H1 (cell line): ENCODE measurements around the gene ALK. TPM values are rescaled to one million over a fixed set of nuclear protein-coding genes. Genes with fewer than 3 reads are reported as not detected.

Source experiments
- CTCF ChIA-PET: fragments of 300-600 bp; sonication (Branson Sonifier 250); formaldehyde crosslinking; loops from one replicate; lab custom pipeline; 2021; ENCODE audit not compliant: partially characterized antibody; lab: Charles Lee
- POLR2A ChIA-PET: fragments of 300-600 bp; sonication (Branson Sonifier 250); formaldehyde crosslinking; loops from one replicate; lab custom pipeline; 2021; ENCODE audit warnings: inconsistent platforms; ENCODE audit not compliant: partially characterized antibody; lab: Charles Lee
- DNase-seq, 2 experiments: peaks; one replicate each; pipeline versions ENCODE4 v3.0.0 to v3.0.0-alpha.2; 2010 to 2022; ENCODE audit warnings: low spot score in 2 of 2, low read depth in 1 of 2, mixed read lengths in 1 of 2
- FAIRE-seq: peaks from 2 replicates; lab custom pipeline; 2011; peaks lifted over from hg19 to GRCh38; lab: Jason Lieb, UNC
- H2AFZ ChIP-seq: 2 replicates; pipeline ENCODE4 v1.8.1; 2012; ENCODE audit warnings: low read length, inconsistent platforms
- H2AK5ac ChIP-seq: 2 replicates; pipeline ENCODE4 v1.6.1; 2013; ENCODE audit warnings: low read depth, low read length
- H2BK120ac ChIP-seq: replicated peaks from 2 replicates; pipeline ENCODE3; 2013; ENCODE audit warnings: low read depth, low read length, inconsistent platforms
- H2BK12ac ChIP-seq: 2 replicates; pipeline ENCODE4 v1.6.1; 2013; ENCODE audit warnings: low read depth, low read length
- H2BK15ac ChIP-seq: 2 replicates; pipeline ENCODE4 v1.6.1; 2013; ENCODE audit warnings: low read length
- H2BK20ac ChIP-seq: 2 replicates; pipeline ENCODE4 v1.6.1; 2013; ENCODE audit warnings: low read length
- H2BK5ac ChIP-seq: 2 replicates; pipeline ENCODE4 v1.6.1; 2013; ENCODE audit warnings: low read depth, low read length
- H3K14ac ChIP-seq: 2 replicates; pipeline ENCODE4 v1.6.1; 2013; ENCODE audit warnings: inconsistent platforms; ENCODE audit not compliant: insufficient read length
- H3K18ac ChIP-seq: 2 replicates; pipeline ENCODE4 v1.6.1; 2013; ENCODE audit warnings: low read length; ENCODE audit errors: extremely low read depth
- H3K23ac ChIP-seq: 2 replicates; pipeline ENCODE4 v1.6.1; 2013; ENCODE audit warnings: inconsistent platforms; ENCODE audit not compliant: insufficient read length
- H3K23me2 ChIP-seq: 2 replicates; pipeline ENCODE4 v1.6.1; 2013; ENCODE audit warnings: low read depth, low read length
- H3K27ac ChIP-seq: 2 replicates; pipeline ENCODE4 v1.6.1; 2011; ENCODE audit warnings: low read depth, low read length, inconsistent platforms
- H3K27me3 ChIP-seq, 4 experiments: replicated peaks in 1 of 4; 1 replicate in 1 of 4; 2 replicates in 3 of 4; pipeline versions ENCODE4 v1.6.1 to v1.8.1; 2011 to 2013; ENCODE audit warnings: low read length in 3 of 4, mild to moderate bottlenecking in 3 of 4, inconsistent platforms in 2 of 4, mixed read lengths in 2 of 4, moderate library complexity in 1 of 4; ENCODE audit not compliant: control insufficient read depth in 3 of 4, insufficient read depth in 3 of 4; ENCODE audit errors: extremely low read depth in 1 of 4
- H3K36me3 ChIP-seq, 4 experiments: 2 replicates each; pipeline versions ENCODE4 v1.6.1 to v1.8.1; 2011 to 2013; ENCODE audit warnings: mild to moderate bottlenecking in 4 of 4, low read length in 3 of 4, moderate library complexity in 2 of 4, control low read depth in 1 of 4, inconsistent platforms in 1 of 4; ENCODE audit not compliant: insufficient read depth in 4 of 4, control insufficient read depth in 2 of 4
- H3K4ac ChIP-seq: replicated peaks from 2 replicates; pipeline ENCODE3; 2013; ENCODE audit warnings: low read length, low read depth, mixed read lengths, inconsistent platforms; ENCODE audit not compliant: insufficient read length
- H3K4me1 ChIP-seq, 4 experiments: replicated peaks in 1 of 4; 1 replicate in 1 of 4; 2 replicates in 3 of 4; pipeline versions ENCODE4 v1.6.1 to v1.8.1; 2011 to 2013; ENCODE audit warnings: low read length in 3 of 4, inconsistent platforms in 2 of 4, mixed read lengths in 1 of 4; ENCODE audit not compliant: insufficient read depth in 4 of 4, control insufficient read depth in 3 of 4
- H3K4me2 ChIP-seq, 2 experiments: 2 replicates each; pipeline versions ENCODE4 v1.6.1 to v1.8.1; 2011 to 2013; ENCODE audit warnings: low read depth in 2 of 2, low read length in 2 of 2, control low read depth in 1 of 2, inconsistent platforms in 1 of 2, mild to moderate bottlenecking in 1 of 2; ENCODE audit not compliant: insufficient read depth in 1 of 2
- H3K4me3 ChIP-seq, 4 experiments: fragments of 200-600, 300-600 bp in 1 of 4; sonication (generic), shearing (Covaris generic), sonication (Bioruptor Twin) in 1 of 4; 2 replicates each; pipeline versions ENCODE4 v1.5.1 to v1.8.1; 2011 to 2016; ENCODE audit warnings: low read length in 4 of 4, low read depth in 3 of 4, control low read depth in 2 of 4, inconsistent platforms in 2 of 4, mild to moderate bottlenecking in 2 of 4, mixed read lengths in 1 of 4, moderate library complexity in 1 of 4; ENCODE audit not compliant: insufficient read depth in 2 of 4; ENCODE audit errors: extremely low read depth in 1 of 4
- H3K56ac ChIP-seq: replicated peaks from 2 replicates; pipeline ENCODE3; 2013; ENCODE audit warnings: low read depth, mild to moderate bottlenecking, mixed read lengths, low read length, inconsistent platforms; ENCODE audit not compliant: insufficient read length
- H3K79me1 ChIP-seq: 2 replicates; pipeline ENCODE4 v1.6.1; 2013; ENCODE audit warnings: low read depth, low read length, control low read depth
- H3K79me2 ChIP-seq, 2 experiments: 2 replicates each; pipeline versions ENCODE4 v1.6.1 to v1.8.1; 2012 to 2013; ENCODE audit warnings: low read length in 2 of 2, mild to moderate bottlenecking in 2 of 2, inconsistent platforms in 1 of 2; ENCODE audit not compliant: insufficient read depth in 2 of 2, control insufficient read depth in 1 of 2
- H3K9ac ChIP-seq, 4 experiments: replicated peaks in 1 of 4; 1 replicate in 1 of 4; 2 replicates in 3 of 4; pipeline versions ENCODE4 v1.6.1 to v1.8.1; 2011 to 2013; ENCODE audit warnings: low read depth in 3 of 4, low read length in 3 of 4, control low read depth in 2 of 4, mild to moderate bottlenecking in 2 of 4, moderate library complexity in 2 of 4, inconsistent platforms in 1 of 4; ENCODE audit errors: extremely low read depth in 1 of 4
- H3K9me3 ChIP-seq, 2 experiments: 2 replicates each; pipeline versions ENCODE4 v1.6.1 to v1.8.1; 2012 to 2013; ENCODE audit warnings: mild to moderate bottlenecking in 2 of 2, moderate library complexity in 2 of 2, control low read depth in 1 of 2, inconsistent platforms in 1 of 2, low read depth in 1 of 2, low read length in 1 of 2, mixed read lengths in 1 of 2; ENCODE audit not compliant: insufficient read depth in 2 of 2
- H4K20me1 ChIP-seq, 2 experiments: replicated peaks in 1 of 2; 2 replicates each; pipeline versions ENCODE3 to v1.8.1; 2011 to 2013; ENCODE audit warnings: inconsistent platforms in 2 of 2, low read length in 2 of 2, mild to moderate bottlenecking in 1 of 2; ENCODE audit not compliant: insufficient read depth in 2 of 2, control insufficient read depth in 1 of 2
- H4K5ac ChIP-seq: 2 replicates; pipeline ENCODE4 v1.6.1; 2013; ENCODE audit warnings: low read length, low read depth, mixed read lengths, inconsistent platforms; ENCODE audit not compliant: insufficient read length
- H4K8ac ChIP-seq: 2 replicates; pipeline ENCODE4 v1.8.0; 2013; ENCODE audit warnings: mild to moderate bottlenecking, moderate library complexity, low read length, inconsistent platforms; ENCODE audit not compliant: insufficient read depth; ENCODE audit errors: extremely low read depth
- H4K91ac ChIP-seq: replicated peaks from 2 replicates; pipeline ENCODE3; 2013; ENCODE audit warnings: low read length, mixed read lengths, inconsistent platforms; ENCODE audit not compliant: insufficient read length
- ATF3 ChIP-seq: IDR thresholded peaks from 2 replicates; pipeline ENCODE4 v1.6.1; 2011; ENCODE audit warnings: low read depth, mild to moderate bottlenecking, low read length; ENCODE audit not compliant: insufficient read depth
- CTCF ChIP-seq, 3 experiments: IDR thresholded peaks; 1 replicate in 2 of 3; 2 replicates in 1 of 3; pipeline versions ENCODE4 v1.5.1 to v1.6.1; 2011; ENCODE audit warnings: low read length in 3 of 3, mild to moderate bottlenecking in 3 of 3, inconsistent platforms in 2 of 3, low read depth in 1 of 3, moderate library complexity in 1 of 3; ENCODE audit not compliant: insufficient read depth in 1 of 3; ENCODE audit errors: control extremely low read depth in 1 of 3
- MAFK ChIP-seq: IDR thresholded peaks from 2 replicates; pipeline ENCODE4 v1.6.1; 2012; ENCODE audit warnings: low read depth, mild to moderate bottlenecking, improper control_type of control experiment, low read length
- RBBP5 ChIP-seq: IDR thresholded peaks from 2 replicates; pipeline ENCODE4 v1.7.1; 2012; ENCODE audit warnings: low read depth, mild to moderate bottlenecking, inconsistent platforms, low read length, moderate library complexity, borderline replicate concordance
- SP2 ChIP-seq: IDR thresholded peaks from 2 replicates; pipeline ENCODE4 v1.6.1; 2012; ENCODE audit warnings: mild to moderate bottlenecking, low read length, inconsistent platforms
- SP4 ChIP-seq: IDR thresholded peaks from 2 replicates; pipeline ENCODE4 v1.6.1; 2012; ENCODE audit warnings: low read length, inconsistent platforms
- TEAD4 ChIP-seq: IDR thresholded peaks from 2 replicates; pipeline ENCODE4 v1.6.1; 2012; ENCODE audit warnings: low read depth, low read length, inconsistent platforms, mixed read lengths
- WGBS, 2 experiments: shearing (Covaris generic) in 1 of 2; methylation state at CpG; one replicate each; pipeline versions ENCODE4 v1.1.6 to v1.1.7; 2013 to 2015; ENCODE audit warnings: low lambda C conversion rate in 2 of 2, mixed read lengths in 2 of 2, inconsistent platforms in 1 of 2, low coverage in 1 of 2, missing lambda C conversion rate in 1 of 2; ENCODE audit not compliant: insufficient replicate concordance in 2 of 2, insufficient coverage in 1 of 2, insufficient read length in 1 of 2; ENCODE audit errors: extremely low coverage in 1 of 2, missing lambda C conversion rate in 1 of 2; 5-methylcytosine and 5-hydroxymethylcytosine counted together
- polyA plus RNA-seq, 7 experiments: library from polyadenylated mRNA; depleted of rRNA in 3 of 7; stranded (reverse) in 5 of 7; unstranded in 2 of 7; fragments of >200 nt in 5 of 7; fragments of 200-250 nt in 2 of 7; gene quantifications; 1 replicate in 5 of 7; 2 replicates in 1 of 7; 4 replicates in 1 of 7; pipeline versions ENCODE4 v1.2.1 to v1.2.3, GENCODE V29; 2011 to 2013; ENCODE audit warnings: missing spikeins in 2 of 7, mixed read lengths in 2 of 7
- total RNA-seq: library from RNA; stranded (reverse); fragmentation: NEBNext Ultra II Directional; extraction: Animal tissue kit (Norgen Biotek cat#: 25700); gene quantifications from 2 replicates; pipeline ENCODE4 v1.2.1, GENCODE V29; 2021

Gene ALK
- total and polyA plus RNA-seq, 2 of the 8 experiments (the other 6 are each of a cell fraction or from before 2014, with no cell fraction given) = 0.02 to 0.09 TPM

DNA sequence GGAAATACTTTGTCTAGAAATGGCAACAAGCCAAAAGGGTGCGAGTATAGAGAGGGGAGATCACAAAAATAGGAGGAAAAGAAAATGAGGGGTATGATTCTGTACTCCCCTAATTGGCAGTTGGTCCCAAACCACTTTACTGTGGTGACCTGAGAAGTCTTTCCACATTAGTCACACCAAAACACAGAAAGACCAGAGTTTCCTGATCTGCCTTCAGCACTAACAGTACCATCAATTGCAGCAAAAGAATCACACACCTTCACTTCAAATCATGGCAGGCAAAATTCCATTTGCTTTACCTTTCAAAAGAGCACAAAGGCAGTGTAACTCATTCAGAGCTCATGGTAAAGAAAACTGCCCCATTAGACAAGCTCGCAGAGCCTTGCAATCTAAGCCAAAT lies 86.8 kb downstream of the ALK start:
- H3K4me1 ChIP-seq = no peaks in the 10 kb centered on the region
- H3K79me2 ChIP-seq = no peaks in the 10 kb centered on the region
- no peak overlapping the region for H2AK5ac ChIP-seq
- DNase-seq = no peak
- no peak for TF ChIP-seq MAFK
- TF ChIP-seq TEAD4 = no peak
- no peak for TF ChIP-seq CTCF (IDR thresholded peaks at IDR 0.05; ENCODE audit: control extremely low read depth in 1 of 3, insufficient read depth in 1 of 3, low read depth in 1 of 3, low read length in 3 of 3)
- no peak for TF ChIP-seq RBBP5
- TF ChIP-seq ATF3 = no peak
- no peak for TF ChIP-seq SP2
- TF ChIP-seq SP4 = no peak
- TF ChIP-seq, all 59 proteins: peak for 0
- Histone ChIP-seq H2BK5ac (no peak overlapping the region), H2AFZ (no peak overlapping the region), H3K4me2 (no peak overlapping the region), H3K27ac (no peak overlapping the region), H3K23ac (no peak overlapping the region), H2BK15ac (no peak overlapping the region), H3K4ac (no peak overlapping the region), H2BK20ac (no peak overlapping the region), H3K79me1 (no peaks in the 10 kb centered on the region), H4K5ac (no peak overlapping the region), H3K14ac (no peak overlapping the region), H2BK120ac (no peak overlapping the region), H3K36me3 (no peaks in the 10 kb centered on the region), H3K18ac (no peak overlapping the region), H4K91ac (no peak overlapping the region), H3K56ac (no peak overlapping the region), H4K20me1 (no peaks in the 10 kb centered on the region), H3K23me2 (no peaks in the 10 kb centered on the region), H3K9me3 (peaks cover 0 to 3% of the 10 kb centered on the region in 2 experiments; a peak in 1 of 4 replicates), H2BK12ac (no peak overlapping the region), H3K4me3 (no peak overlapping the region), H3K27me3 (no peaks in the 10 kb centered on the region), H4K8ac (no peak overlapping the region), H3K9ac (no peak overlapping the region)
- CTCF ChIA-PET = interaction anchor here (0.6 to 1.2 kb wide), 3 partner anchors 34 to 848 kb away, joined by 3 read pairs; no protein-coding TSS in a partner anchor
- POLR2A ChIA-PET = no interaction called here
- FAIRE-seq = no peak
- WGBS, 2 experiments = 98% methylated on average over 2 of the region's 2 CpGs; no CpG with 5 or more reads in 1 of the 2 experiments
